GM18517 (cell line): ENCODE data around the gene PCDHA12.

Experiments
- ATAC-seq: cut with Tn5 transposase; IDR thresholded peaks from one replicate; pipeline ENCODE4 v1.9.1; 2021; ENCODE audit warnings: mild to moderate bottlenecking, moderate library complexity; ENCODE audit not compliant: unreplicated experiment

Gene PCDHA12

DNA sequence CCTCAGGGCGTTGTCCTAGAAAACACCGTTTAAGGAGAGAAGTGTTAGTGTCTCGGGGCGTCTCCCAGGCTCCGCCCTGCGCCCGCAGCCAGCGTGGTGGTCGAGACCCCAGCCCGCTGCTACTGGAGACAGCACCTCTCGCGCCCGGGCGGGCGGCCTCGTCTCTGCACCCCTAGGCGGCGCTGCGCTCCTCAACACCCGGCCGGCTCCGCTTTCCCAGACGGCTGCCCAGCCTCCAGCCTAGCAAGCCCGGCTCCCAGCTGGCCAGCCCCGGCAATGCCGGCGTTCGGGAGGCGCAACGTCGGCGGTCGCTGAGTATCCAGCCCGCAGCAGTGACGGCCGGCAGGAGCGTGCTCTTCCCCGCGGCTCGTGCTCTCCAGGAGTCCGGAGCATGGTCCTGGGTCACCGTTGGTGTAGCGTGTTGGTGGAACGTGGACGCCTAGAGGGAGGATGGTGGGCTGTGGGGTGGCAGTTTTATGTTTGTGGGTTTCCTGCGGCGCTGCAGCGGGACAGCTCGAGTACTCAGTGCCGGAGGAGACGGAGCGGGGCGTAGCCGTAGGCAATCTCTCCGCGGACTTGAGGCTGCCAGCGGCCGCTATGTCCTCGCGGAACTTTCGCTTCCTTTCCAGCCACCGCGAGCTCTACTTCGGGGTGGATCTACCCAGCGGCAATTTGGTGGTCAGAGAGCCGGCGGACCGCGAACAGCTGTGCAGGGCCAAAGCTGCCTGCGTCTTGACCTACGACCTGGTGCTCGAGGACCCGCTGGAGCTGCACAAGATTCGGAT lies 51.5 kb downstream of the PCDHA12 start:
- ATAC-seq: no peak

DNA sequence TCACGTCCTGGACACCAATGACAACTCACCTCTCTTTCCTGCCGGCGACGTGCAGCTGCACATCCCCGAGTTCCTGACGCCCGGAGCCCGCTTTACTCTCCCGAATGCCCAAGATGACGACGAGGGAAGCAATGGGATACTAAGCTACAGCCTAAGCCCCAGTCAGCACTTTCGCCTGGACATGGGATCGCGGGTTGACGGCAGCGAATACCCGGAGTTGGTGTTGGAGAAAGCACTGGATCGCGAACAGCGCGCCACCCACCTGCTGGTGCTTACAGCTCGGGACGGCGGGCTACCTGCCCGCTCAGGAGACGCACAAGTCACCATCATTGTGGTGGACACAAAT lies 52.1 kb downstream of the PCDHA12 start:
- ATAC-seq: no peak
